ENCODE measurements around the gene ACAD8.

Gene ACAD8

GRCh38 chr11:134292661-134293060 is 39.3 kb downstream of the ACAD8 start:
- DNase-seq = no peak

- DNase-seq = no peak
Measured at GRCh38 chr11:134293119-134294113, 40.0 kb downstream of the ACAD8 start.

DNA sequence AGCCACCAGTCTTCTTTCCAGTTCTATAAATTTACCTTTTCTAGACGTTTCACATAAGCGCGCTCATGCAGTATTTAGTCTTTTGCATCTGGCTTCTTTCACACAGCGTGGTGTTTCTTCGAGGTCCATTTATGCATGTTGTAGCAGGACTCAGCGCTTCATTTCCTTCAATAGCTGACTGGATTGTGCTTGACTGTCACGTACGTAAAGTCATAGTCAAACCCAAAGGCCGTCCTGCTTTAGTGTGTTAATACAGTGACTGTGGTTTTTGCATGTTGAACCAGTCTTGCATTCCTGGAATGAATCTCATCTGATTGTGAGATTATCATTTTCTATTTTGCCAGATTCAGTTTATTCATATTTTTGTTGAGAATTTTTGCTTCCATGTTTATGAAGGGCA is 41.3 kb downstream of the ACAD8 start:
- no peak for DNase-seq

GRCh38 chr11:134312223-134312622 is 58.9 kb downstream of the ACAD8 start:
- DNase-seq = no peak

DNA sequence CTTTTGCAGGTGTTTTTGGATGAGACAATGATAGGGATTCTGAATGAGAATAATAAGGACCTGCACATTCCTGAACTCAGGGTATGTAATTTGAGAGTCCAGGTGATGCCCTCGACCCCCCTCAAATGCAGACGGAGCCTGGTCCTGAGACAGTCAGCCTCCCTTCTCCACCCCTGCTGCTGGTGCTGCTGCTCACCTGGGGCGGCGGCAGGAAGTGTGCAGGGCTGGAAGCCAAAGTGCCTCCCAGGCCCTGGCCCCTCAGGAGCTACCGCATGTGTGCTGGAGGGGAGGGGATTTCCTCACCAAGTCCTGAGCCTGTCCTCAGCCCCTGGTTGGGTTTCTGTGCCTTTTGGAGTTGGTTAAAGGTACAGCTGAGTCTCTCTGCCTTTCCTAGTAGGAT is 59.4 kb downstream of the ACAD8 start:
- DNase-seq = no peak

GRCh38 chr11:134313379-134313778 is 60.0 kb downstream of the ACAD8 start:
- DNase-seq = no peak

DNA sequence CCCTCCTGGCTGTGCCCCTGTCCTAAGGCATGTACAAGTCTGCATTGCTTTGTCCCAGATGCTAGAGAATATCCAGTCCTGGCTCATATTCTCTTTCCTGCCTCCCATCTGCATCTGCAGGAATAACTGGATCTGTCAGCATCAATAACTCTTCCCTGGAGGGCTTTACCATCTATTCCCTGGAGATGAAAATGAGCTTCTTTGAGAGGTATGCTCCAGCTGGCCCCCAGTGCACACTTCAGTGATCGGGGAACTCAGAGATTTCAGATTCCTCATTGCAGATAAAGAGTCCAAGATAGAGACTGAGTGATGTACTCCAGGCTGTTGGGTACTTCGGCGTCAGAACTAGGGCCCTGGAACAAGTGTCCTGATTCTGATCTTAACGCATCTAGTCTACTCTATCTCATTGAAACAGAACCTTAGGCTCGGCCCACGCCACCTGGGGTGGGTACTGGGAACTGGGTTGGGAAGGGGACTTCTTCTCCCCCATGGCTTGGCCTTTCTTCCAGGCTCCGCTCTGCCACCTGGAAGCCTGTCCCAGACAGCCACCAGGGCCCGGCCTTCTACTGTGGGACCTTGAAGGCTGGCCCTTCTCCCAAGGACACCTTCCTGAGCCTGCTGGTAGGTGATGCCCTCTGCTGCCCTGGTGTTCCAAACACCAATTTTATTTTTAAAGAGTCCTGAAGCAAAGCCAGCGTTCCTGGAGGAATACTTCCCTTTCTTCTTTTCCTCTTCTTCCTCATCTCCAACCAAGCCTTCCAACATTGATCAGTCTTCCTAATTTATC is 60.6 kb downstream of the ACAD8 start:
- no peak for DNase-seq

All from SHP77 (cell line).